Osteocyte (in vitro differentiated cells): ENCODE measurements around the gene MST1. TPM values are rescaled to one million over a fixed set of nuclear protein-coding genes. Genes with fewer than 3 reads are reported as not detected.

Experiments used
- DNase-seq: peaks from one replicate; pipeline ENCODE4 v3.0.0; 2021; ENCODE audit warnings: mixed read lengths; ENCODE audit not compliant: unreplicated experiment; ENCODE audit errors: extremely low spot score
- H3K27ac Mint-ChIP-seq: one replicate; pipeline ENCODE4 v1.8.0; 2021; ENCODE audit warnings: mild to moderate bottlenecking, mixed read lengths; ENCODE audit not compliant: unreplicated experiment
- H3K27me3 Mint-ChIP-seq: one replicate; pipeline ENCODE4 v1.8.0; 2021; ENCODE audit warnings: mixed read lengths; ENCODE audit not compliant: unreplicated experiment
- H3K36me3 Mint-ChIP-seq: one replicate; pipeline ENCODE4 v1.8.0; 2021; ENCODE audit warnings: mixed read lengths; ENCODE audit not compliant: unreplicated experiment
- H3K4me1 Mint-ChIP-seq: one replicate; pipeline ENCODE4 v1.8.0; 2021; ENCODE audit warnings: mixed read lengths; ENCODE audit not compliant: unreplicated experiment
- H3K4me3 Mint-ChIP-seq: one replicate; pipeline ENCODE4 v1.8.0; 2021; ENCODE audit warnings: mild to moderate bottlenecking, moderate library complexity, mixed read lengths; ENCODE audit not compliant: unreplicated experiment
- H3K9me3 Mint-ChIP-seq: one replicate; pipeline ENCODE4 v1.8.0; 2021; ENCODE audit warnings: mixed read lengths; ENCODE audit not compliant: unreplicated experiment
- total RNA-seq: library from RNA; stranded (reverse); gene quantifications from 2 replicates; pipeline ENCODE4 v1.2.1, GENCODE V29; 2021
- TF ChIP-seq, protein P1 (sequence below): fragments of 200-600 bp; sonication (generic); IDR thresholded peaks from 2 replicates; pipeline ENCODE4 v1.5.0; 2021; ENCODE audit warnings: antibody characterized with exemption, mild to moderate bottlenecking, moderate library complexity

Gene MST1
- total RNA-seq, 1 donor from 2014 or later = 38.3 TPM

DNA sequence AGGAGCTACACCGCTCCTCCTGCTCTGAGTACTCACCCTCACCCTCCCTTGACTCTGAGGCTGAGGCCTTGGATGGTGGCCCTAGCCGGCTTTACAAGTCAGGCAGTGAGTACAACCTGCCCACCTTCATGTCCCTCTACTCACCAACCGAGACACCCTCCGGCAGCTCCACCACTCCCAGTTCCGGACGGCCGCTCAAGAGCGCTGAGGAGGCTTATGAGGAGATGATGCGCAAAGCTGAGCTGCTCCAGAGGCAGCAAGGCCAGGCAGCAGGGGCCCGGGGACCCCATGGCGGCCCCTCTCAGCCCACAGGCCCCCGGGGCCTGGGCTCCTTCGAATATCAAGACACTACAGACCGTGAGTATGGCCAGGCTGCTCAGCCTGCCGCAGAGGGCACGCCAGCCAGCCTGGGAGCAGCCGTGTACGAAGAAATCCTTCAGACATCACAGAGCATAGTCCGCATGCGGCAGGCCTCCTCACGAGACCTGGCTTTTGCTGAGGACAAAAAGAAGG, 36.3 kb downstream of the MST1 start:
- TF ChIP-seq, protein P1, sequence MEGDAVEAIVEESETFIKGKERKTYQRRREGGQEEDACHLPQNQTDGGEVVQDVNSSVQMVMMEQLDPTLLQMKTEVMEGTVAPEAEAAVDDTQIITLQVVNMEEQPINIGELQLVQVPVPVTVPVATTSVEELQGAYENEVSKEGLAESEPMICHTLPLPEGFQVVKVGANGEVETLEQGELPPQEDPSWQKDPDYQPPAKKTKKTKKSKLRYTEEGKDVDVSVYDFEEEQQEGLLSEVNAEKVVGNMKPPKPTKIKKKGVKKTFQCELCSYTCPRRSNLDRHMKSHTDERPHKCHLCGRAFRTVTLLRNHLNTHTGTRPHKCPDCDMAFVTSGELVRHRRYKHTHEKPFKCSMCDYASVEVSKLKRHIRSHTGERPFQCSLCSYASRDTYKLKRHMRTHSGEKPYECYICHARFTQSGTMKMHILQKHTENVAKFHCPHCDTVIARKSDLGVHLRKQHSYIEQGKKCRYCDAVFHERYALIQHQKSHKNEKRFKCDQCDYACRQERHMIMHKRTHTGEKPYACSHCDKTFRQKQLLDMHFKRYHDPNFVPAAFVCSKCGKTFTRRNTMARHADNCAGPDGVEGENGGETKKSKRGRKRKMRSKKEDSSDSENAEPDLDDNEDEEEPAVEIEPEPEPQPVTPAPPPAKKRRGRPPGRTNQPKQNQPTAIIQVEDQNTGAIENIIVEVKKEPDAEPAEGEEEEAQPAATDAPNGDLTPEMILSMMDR = no peak
- Mint-ChIP-seq H3K27ac (no peak overlapping the region), H3K4me3 (no peak overlapping the region), H3K36me3 (no peaks in the 10 kb centered on the region), H3K9me3 (no peaks in the 10 kb centered on the region), H3K4me1 (peaks cover 4% of the 10 kb centered on the region), H3K27me3 (no peaks in the 10 kb centered on the region)
- DNase-seq = no peak

DNA sequence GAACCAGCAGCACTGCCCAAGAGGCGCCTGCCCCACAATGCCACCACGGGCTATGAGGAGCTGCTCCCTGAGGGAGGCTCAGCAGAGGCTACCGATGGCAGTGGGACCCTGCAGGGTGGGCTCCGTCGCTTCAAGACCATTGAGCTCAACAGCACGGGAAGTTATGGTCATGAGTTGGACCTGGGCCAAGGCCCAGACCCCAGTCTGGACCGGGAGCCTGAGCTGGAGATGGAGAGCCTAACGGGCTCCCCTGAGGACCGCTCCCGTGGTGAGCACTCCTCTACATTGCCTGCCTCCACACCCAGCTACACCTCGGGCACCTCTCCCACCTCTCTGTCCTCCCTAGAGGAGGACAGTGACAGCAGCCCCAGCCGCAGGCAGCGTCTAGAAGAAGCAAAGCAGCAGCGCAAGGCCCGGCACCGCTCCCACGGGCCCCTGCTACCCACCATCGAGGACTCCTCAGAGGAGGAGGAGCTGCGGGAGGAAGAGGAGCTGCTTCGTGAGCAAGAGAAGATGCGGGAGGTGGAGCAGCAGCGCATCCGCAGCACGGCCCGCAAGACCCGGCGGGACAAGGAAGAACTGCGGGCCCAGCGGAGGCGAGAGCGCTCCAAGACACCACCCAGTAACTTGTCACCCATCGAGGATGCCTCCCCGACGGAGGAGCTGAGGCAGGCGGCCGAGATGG, 36.9 kb downstream of the MST1 start:
- Mint-ChIP-seq H3K4me1 (peaks cover 9% of the 10 kb centered on the region), H3K27ac (no peak overlapping the region), H3K27me3 (no peaks in the 10 kb centered on the region), H3K9me3 (no peaks in the 10 kb centered on the region), H3K4me3 (no peak overlapping the region), H3K36me3 (no peaks in the 10 kb centered on the region)
- no peak for DNase-seq
- TF ChIP-seq, protein P1 = no peak

DNA sequence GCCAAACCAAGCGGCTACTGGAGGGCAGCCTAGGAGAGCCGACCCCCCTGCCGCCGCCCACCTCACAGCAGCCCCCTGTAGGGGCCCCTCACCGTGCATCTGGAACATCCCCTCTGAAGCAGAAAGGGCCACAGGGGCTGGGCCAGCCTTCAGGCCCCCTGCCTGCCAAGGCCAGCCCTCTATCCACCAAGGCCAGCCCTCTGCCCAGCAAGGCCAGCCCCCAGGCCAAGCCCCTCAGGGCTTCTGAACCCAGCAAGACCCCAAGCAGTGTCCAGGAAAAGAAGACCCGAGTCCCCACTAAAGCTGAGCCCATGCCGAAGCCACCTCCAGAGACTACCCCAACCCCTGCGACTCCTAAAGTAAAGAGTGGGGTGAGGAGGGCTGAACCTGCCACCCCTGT, 38.6 kb downstream of the MST1 start:
- H3K9me3 Mint-ChIP-seq = no peaks in the 10 kb centered on the region
- H3K36me3 Mint-ChIP-seq = no peaks in the 10 kb centered on the region
- no peak overlapping the region for H3K27ac Mint-ChIP-seq
- H3K27me3 Mint-ChIP-seq = no peaks in the 10 kb centered on the region
- no peak for DNase-seq
- TF ChIP-seq, protein P1 = no peak
- peaks cover 10% of the 10 kb centered on the region for H3K4me1 Mint-ChIP-seq
- no peak overlapping the region for H3K4me3 Mint-ChIP-seq

DNA sequence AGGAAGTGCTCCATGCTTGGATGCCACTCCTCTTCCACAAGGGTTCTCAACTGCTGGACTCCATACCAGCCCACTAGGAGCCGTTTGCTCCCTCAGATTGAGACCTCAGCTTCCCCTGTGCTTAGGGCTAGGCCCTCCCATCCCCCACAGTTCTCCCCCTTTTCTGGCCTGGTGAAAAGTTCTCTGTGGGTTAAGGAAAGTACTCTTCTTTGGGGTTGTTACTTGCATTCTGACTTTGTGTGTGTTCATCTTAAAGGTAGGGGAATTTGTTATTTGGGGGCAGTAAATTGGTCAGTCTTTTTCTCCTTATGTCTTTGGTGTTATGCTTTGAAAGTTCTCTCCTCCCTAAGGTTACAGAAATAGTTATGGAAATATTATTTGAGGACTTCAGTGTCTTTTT, 39.1 kb downstream of the MST1 start:
- H3K27me3 Mint-ChIP-seq = peaks cover 2% of the 10 kb centered on the region
- DNase-seq = no peak

DNA sequence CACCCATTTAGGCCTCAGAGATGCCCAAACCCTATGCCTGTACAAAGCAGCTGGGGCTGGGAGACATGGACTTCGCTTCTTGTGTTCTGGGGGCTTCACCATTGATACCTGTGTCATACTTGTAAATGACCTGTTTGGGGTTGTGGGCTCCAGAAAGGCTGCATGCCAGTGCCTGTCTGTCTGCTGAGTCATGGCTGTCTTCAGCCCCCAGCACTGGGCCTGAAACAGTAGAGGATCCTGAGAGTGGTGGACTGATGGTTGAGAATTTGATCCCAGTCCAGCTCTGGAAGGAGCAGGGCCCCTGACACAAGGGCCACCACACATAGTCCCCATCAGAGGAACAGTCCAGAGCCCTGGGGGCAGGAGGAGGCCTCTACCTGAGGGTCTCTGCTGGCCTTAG, 39.7 kb downstream of the MST1 start:
- no peak for DNase-seq
- Mint-ChIP-seq H3K27ac (no peak overlapping the region), H3K4me1 (peaks cover 10% of the 10 kb centered on the region), H3K27me3 (peaks cover 2% of the 10 kb centered on the region), H3K4me3 (no peak overlapping the region), H3K9me3 (no peaks in the 10 kb centered on the region), H3K36me3 (no peaks in the 10 kb centered on the region)
- TF ChIP-seq, protein P1 = no peak

More for the DNA sequence above, 39.1 kb downstream of the MST1 start:
- peaks cover 10% of the 10 kb centered on the region for H3K4me1 Mint-ChIP-seq
- TF ChIP-seq, protein P1 = no peak
- H3K27ac Mint-ChIP-seq = no peak overlapping the region
- no peaks in the 10 kb centered on the region for H3K36me3 Mint-ChIP-seq
- H3K9me3 Mint-ChIP-seq = no peaks in the 10 kb centered on the region
- no peak overlapping the region for H3K4me3 Mint-ChIP-seq
